ENCODE results near the gene DSN1.

The DSN1 gene

DNA sequence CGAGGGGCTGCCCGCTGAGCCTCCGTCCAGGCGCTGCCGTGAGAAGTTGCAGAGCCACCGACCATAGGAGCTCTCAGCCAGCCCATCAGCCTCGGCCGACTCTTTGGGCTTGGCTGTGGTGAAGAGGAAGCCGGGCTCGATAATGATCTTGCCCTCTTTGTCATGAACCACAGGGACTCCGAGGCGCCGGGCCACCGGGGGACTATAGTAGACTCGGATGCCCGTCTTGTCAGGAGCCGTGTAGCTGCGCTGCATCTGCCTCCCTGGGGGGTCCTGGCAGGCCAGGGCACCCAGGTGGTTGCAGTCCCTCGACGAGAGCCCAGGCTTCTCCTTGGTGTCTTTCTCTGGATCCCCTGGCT lies 20.5 kb upstream of the DSN1 start:
- no peak for DNase-seq

- no peak for DNase-seq
Measured at GRCh38 chr20:36793294-36794115, 19.9 kb upstream of the DSN1 start.

DNA sequence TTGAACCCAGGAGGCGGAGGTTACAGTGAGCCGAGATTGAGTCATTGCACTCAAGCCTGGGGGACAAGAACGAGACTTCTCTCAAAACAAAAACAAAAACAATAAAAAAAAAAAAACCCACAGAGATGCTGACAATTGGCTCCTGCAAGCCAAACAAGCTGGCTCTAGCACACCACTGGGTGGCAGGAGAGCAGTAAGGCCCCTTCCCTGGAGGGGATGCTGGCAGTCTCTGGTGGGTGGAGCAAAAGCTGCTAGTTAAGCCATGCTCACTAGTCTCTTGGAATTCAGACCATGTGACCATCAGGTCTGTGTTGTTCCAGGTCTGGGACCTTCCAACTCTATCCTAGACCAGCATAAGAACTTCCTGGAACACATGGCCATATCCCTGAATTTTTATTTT lies 18.9 kb upstream of the DSN1 start:
- peak; percentile 16 for DNase-seq

- DNase-seq = no peak
Measured at GRCh38 chr20:36791862-36792261, 18.3 kb upstream of the DSN1 start.

GRCh38 chr20:36786663-36787062 lies 13.1 kb upstream of the DSN1 start:
- DNase-seq = no peak

GRCh38 chr20:36786246-36786645 lies 12.7 kb upstream of the DSN1 start:
- DNase-seq = no peak

GRCh38 chr20:36785308-36785707 lies 11.7 kb upstream of the DSN1 start:
- DNase-seq = no peak

- DNase-seq = no peak
Measured at GRCh38 chr20:36784900-36785299, 11.3 kb upstream of the DSN1 start.

DNA sequence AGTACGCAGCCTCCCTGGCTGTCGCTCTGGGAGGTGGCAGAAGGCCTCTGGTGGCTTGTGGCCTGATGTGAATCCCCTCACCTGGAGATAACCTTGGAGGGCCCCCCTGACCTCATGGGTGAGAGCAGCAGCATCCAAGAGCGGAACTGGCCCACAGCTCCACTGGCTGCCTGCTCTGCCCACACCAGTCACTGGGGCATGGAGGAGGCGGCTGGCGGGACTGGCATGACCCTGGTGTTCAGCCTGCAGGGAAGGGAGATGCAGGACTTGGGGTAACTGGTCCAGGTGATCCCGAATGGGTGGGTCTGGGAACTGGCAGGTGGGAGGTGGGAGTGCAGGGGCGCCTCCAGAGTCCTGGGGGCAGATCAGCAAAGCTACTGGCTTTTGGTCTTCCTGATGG lies 10.6 kb upstream of the DSN1 start:
- no peak for DNase-seq

- DNase-seq = no peak
Measured at GRCh38 chr20:36779656-36780025, 6.1 kb upstream of the DSN1 start.

DNA sequence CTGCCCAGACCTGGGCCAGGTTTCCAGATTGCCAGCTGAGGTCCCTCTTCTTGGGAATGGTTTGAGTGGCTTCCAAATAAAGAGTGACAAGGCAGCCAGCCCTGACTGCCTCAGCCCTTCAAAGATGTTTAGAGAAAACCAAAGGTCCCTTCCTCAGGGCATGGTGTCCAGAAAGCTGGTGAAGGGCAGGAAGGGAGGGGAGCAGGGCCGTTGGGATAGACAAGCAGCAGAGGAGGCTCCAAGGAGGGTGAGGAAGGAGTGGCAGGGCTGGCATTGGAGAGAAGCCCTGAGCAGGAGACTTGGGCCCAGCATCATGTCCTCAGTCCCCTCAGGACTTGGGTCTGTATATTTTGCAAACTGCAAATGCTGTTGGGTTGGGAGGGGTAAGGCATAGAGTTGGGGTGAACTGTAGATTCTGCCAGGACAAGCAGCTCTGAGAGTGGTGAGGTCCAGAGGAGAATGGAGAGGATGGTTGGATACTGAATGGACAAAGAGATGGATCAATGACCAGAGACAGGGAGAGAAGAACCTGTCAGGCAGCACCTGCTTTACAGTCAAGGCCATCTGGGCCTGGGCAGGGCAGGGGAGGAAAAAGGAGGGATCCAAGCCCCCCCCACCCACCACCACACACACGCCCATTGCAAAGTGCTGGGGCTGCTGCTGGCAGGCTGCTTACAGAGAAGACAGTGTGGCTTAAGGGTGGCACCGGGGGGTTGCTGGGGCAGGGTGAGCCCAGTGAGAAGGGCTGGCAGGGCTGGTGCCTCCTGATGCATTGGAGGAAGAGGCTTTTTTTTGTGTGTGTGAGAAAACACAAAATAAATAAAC lies 5.5 kb upstream of the DSN1 start:
- no peak for DNase-seq

- no peak for DNase-seq
Measured at GRCh38 chr20:36777576-36777975, 4.0 kb upstream of the DSN1 start.

GRCh38 chr20:36777167-36777566 lies 3.6 kb upstream of the DSN1 start:
- DNase-seq = no peak

DNA sequence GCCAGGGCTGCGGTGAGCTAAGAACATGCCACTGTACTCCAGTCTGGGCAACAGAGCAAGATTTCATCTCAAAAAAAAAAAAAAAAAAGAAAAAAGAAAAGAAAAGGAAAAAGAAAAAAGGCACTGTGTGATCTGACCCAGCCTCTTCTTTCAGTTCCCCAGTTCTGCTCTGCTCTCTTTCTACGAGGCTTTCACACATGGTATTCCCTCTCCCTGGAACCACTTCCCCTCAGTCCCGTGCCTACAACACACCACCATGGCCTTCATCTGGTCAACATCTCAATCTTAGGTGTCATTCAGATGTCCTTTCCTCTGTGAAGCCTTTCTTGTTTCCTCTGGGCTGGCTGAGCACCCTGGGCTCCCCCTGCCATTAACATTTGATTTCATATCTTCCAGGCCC lies 2.3 kb upstream of the DSN1 start:
- no peak for DNase-seq

GRCh38 chr20:36775196-36775595 lies 1.6 kb upstream of the DSN1 start:
- no peak for DNase-seq

DNA sequence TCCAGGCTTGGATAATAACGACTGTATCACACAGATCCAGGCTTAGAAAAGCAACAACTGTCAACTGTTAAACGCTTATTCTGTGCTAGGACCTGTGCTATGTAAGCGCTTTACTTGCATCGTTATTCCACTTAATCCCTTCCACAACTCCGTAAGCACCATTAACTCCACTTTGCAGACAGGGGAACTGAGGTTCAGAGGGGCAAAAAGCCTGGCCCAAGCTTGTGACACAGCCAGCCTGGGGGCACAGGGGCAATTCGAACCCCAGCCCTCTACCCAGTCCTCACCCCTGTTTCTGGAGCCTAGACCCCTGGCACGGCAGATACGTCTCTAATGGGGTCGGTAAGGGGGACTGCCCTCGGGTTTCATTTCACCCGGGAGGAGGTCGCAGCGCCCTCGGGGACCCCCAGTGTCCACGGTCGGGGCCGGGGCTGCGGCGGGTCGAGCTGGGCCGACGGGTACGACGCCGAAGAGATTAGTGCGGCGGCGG lies 411 bp downstream of the DSN1 start:
- no peak for DNase-seq

- no peak for DNase-seq
Measured at GRCh38 chr20:36770680-36771079, 2.9 kb downstream of the DSN1 start.

GRCh38 chr20:36768768-36769430 lies 4.7 kb downstream of the DSN1 start:
- no peak for DNase-seq

DNA sequence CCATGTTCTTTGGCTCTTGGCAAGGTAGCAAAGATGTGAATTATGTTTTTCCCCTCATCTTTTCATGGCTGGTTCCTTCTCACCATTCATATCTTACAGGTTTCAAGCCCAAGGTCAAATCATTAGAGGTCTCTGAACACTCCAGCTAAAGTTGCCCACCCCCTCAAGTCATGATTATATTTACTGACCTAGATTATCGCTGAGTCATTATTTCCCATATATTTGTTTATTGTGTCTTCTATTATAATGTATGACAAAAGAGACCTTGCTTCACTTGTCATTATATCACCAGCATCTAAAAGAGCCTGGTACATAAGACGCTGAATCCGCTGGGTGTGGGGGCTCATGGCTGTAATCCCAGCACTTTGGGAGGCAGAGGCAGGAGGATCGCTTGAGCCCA lies 12.4 kb downstream of the DSN1 start:
- DNase-seq = no peak

- no peak for DNase-seq
Measured at GRCh38 chr20:36760647-36761046, 12.9 kb downstream of the DSN1 start.

GRCh38 chr20:36758276-36758675 lies 15.3 kb downstream of the DSN1 start:
- no peak for DNase-seq

DNA sequence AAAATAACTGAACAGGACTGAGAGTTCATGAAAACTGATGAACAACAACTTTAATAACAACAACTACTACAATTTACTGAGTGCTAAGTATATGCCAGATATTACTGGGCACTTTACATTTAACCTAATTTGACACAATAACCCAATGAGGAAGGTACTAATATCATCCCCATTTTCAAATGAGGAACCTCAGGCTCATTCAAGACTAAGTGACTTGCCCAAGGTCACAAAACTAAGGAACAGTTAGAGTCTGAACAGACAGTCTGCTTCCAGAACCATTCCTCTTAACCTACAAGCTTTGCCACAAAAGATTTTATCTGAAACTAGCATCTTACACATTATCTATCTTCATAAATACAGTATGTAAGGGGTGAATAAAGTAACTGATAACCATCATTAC lies 17.1 kb downstream of the DSN1 start:
- DNase-seq = no peak

DNA sequence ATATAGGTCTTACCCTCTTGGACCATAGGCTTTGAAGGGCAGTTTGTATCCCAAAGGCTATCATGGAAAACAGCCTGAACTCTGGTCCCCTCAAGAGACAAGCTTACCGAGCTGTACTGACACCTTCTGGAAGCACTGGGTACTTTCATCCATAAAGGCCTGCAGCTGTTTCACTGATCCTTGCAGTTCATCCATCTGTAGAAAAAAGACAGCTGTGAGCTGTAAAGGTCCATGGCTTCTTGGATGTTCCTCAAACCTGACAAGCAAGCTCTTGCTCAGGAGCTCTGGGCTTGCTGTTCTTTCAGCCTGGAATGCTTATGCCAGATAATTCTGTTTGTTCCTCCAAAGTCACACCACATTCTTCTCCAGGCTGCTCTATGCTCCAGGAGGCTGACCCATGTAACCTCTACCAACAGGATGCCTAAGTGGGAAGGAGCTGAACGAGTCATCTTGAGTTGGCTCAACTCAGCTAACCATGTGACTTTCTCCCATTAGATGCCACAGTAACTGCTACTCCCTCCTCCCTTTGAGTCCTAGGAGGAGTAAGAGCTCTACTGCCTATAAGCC lies 18.8 kb downstream of the DSN1 start:
- DNase-seq = peak; percentile 31

All from activated CD4-positive, alpha-beta T cell treated with anti-CD3 and anti-CD28 coated beads for 48 hours (primary cell).